IPS-15b (cell line): ENCODE data around the gene FLT3LG.
A peak's percentile ranks its signal among the peaks of the same experiment; 100 is the strongest.
"Not testable (repeated sequence)": the region's sequence is repeated elsewhere in the genome, so short reads cannot be mapped to it uniquely, and the experiment has no call there.

Experiments
- H3K27me3 ChIP-seq: one replicate; pipeline ENCODE4 v1.6.1; 2013; ENCODE audit warnings: low read length; ENCODE audit not compliant: control insufficient read depth, insufficient read depth
- H3K36me3 ChIP-seq: one replicate; pipeline ENCODE4 v1.6.1; 2013; ENCODE audit warnings: low read length; ENCODE audit not compliant: control insufficient read depth, insufficient read depth
- H3K4me1 ChIP-seq: one replicate; pipeline ENCODE4 v1.6.1; 2013; ENCODE audit warnings: mild to moderate bottlenecking, low read length; ENCODE audit not compliant: control insufficient read depth, insufficient read depth
- H3K4me3 ChIP-seq: one replicate; pipeline ENCODE4 v1.5.1; 2013; ENCODE audit warnings: low read depth, low read length
- H3K9ac ChIP-seq: one replicate; pipeline ENCODE4 v1.6.1; 2013; ENCODE audit warnings: low read depth, mild to moderate bottlenecking, low read length
- H3K9me3 ChIP-seq: one replicate; pipeline ENCODE4 v1.6.1; 2013; ENCODE audit warnings: mild to moderate bottlenecking, low read length; ENCODE audit not compliant: control insufficient read depth, insufficient read depth

The FLT3LG gene

DNA sequence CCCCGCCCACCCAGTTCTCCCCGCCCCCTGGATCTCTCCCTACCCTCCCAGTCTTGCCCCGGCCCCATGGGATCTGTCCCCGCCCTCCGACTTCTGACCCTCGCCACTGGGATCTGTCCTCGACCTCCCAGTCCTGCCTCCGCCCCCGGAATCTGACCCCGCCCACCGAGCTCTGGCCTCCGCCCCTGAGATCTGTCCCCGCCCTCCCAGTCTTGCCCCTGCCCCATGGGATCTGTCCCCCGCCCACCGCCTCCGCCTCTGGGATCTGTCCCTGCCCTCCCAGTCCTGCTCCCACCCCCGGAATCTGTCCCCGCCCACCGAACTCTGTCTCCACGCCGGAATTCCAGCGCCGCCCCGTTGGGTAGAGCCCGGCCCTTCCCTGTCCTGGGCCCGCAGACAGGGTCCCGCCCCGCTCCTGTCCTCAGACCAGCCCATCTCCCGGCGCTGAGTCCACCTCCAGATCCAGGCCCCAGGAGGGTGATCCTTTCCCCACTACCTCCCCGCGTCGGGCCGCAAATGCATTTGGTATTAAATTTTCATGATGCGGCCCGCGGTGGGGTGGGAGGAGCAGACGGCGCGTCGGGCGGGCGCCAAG, 31.1 kb upstream of the FLT3LG start:
- no peaks in the 10 kb centered on the region for H3K9me3 ChIP-seq
- peaks cover 35% of the 10 kb centered on the region for H3K27me3 ChIP-seq
- H3K4me3 ChIP-seq: peak overlapping the region; percentile 65
- no peak overlapping the region for H3K9ac ChIP-seq
- no peaks in the 10 kb centered on the region for H3K4me1 ChIP-seq
- H3K36me3 ChIP-seq: peaks cover 9% of the 10 kb centered on the region

GRCh38 chr19:49443366-49444099, 30.5 kb upstream of the FLT3LG start:
- Histone ChIP-seq H3K9ac (no peak overlapping the region), H3K27me3 (peaks cover 29% of the 10 kb centered on the region), H3K4me1 (peaks cover 3% of the 10 kb centered on the region), H3K4me3 (peak overlapping the region; percentile 65), H3K36me3 (peaks cover 9% of the 10 kb centered on the region), H3K9me3 (no peaks in the 10 kb centered on the region)

GRCh38 chr19:49444100-49444700, 29.8 kb upstream of the FLT3LG start:
- H3K36me3 ChIP-seq: peaks cover 10% of the 10 kb centered on the region
- H3K9me3 ChIP-seq, H3K9ac ChIP-seq, H3K4me3 ChIP-seq, H3K4me1 ChIP-seq: not testable (repeated sequence)
- H3K27me3 ChIP-seq: peaks cover 22% of the 10 kb centered on the region

- peaks cover 8% of the 10 kb centered on the region for H3K4me1 ChIP-seq
- H3K36me3 ChIP-seq: peaks cover 20% of the 10 kb centered on the region
- no peak overlapping the region for H3K9ac ChIP-seq
- H3K4me3 ChIP-seq: no peak overlapping the region
- H3K27me3 ChIP-seq: peaks cover 4% of the 10 kb centered on the region
- H3K9me3 ChIP-seq: no peaks in the 10 kb centered on the region
These were observed 28.0 kb upstream of the FLT3LG start for GRCh38 chr19:49445997-49446396.

GRCh38 chr19:49447485-49448431, 26.3 kb upstream of the FLT3LG start:
- H3K27me3 ChIP-seq: no peaks in the 10 kb centered on the region
- H3K4me1 ChIP-seq: peaks cover 8% of the 10 kb centered on the region
- H3K9ac ChIP-seq: no peak overlapping the region
- H3K4me3 ChIP-seq: peak overlapping the region; percentile 13
- H3K9me3 ChIP-seq: no peaks in the 10 kb centered on the region
- H3K36me3 ChIP-seq: peaks cover 20% of the 10 kb centered on the region

GRCh38 chr19:49448432-49448786, 25.6 kb upstream of the FLT3LG start:
- Histone ChIP-seq H3K4me3 (no peak overlapping the region), H3K9ac (no peak overlapping the region), H3K27me3 (no peaks in the 10 kb centered on the region), H3K4me1 (peaks cover 8% of the 10 kb centered on the region), H3K36me3 (peaks cover 20% of the 10 kb centered on the region), H3K9me3 (no peaks in the 10 kb centered on the region)

GRCh38 chr19:49450405-49450804, 23.6 kb upstream of the FLT3LG start:
- peaks cover 20% of the 10 kb centered on the region for H3K36me3 ChIP-seq
- H3K4me3 ChIP-seq: peak overlapping the region; percentile 84

GRCh38 chr19:49451430-49452181, 22.4 kb upstream of the FLT3LG start, which contains the start of gene PIH1D1:
Gene PIH1D1, minus strand, starts transcription at chr19:49451814. Its CDS starts 240 bp downstream, at chr19:49451574.
- H3K4me1 ChIP-seq: peaks cover 8% of the 10 kb centered on the region
- peaks cover 17% of the 10 kb centered on the region for H3K36me3 ChIP-seq
- H3K27me3 ChIP-seq: no peaks in the 10 kb centered on the region
- no peaks in the 10 kb centered on the region for H3K9me3 ChIP-seq
- peak within 1 kb of the TSS; percentile 96 for H3K4me3 ChIP-seq
- peak within 1 kb of the TSS; percentile 77 for H3K9ac ChIP-seq

More at GRCh38 chr19:49450405-49450804, 23.6 kb upstream of the FLT3LG start:
- no peak overlapping the region for H3K9ac ChIP-seq
- no peaks in the 10 kb centered on the region for H3K27me3 ChIP-seq
- H3K9me3 ChIP-seq: no peaks in the 10 kb centered on the region
- H3K4me1 ChIP-seq: peaks cover 8% of the 10 kb centered on the region

DNA sequence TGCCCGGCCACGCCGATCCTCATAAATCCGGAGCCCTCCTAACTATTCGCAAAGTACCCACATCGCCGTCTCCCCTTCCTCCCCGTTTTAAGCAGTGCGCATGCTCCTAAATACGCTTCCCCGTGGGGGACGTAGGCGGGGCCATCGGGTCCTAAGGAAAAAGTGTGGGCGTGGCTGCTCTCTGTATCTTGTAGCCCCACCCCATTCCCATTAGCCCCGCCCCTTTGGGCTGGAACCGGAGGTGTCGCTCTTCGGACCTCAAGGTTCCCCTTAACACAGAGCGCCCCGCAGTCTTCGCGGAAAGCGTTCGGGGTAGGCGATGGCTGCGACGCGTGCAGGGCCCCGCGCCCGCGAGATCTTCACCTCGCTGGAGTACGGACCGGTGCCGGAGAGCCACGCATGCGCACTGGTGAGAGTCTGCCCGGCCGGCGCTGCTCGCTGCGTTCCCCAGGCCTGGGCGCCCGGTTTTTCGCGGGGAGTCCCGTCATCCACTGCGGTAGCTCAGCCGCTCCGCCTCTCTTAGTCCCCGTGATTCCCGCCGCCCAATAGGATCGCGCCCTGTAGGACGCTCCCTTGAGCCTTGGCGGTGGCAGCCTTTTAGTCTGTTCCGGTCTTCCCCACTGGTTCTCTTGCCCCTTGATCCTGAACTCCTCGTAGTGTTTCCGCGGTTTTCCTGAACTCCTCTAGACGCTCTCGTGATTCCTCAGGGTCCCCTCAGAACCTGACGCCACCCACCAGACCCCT, 20.8 kb upstream of the FLT3LG start, which contains the start of gene ALDH16A1:
ALDH16A1 (plus strand) TSS at position 213 of the 744 bp plus-strand sequence; CDS start at position 320, 107 bp downstream.
- peaks cover 11% of the 10 kb centered on the region for H3K36me3 ChIP-seq
- no peaks in the 10 kb centered on the region for H3K27me3 ChIP-seq
- peaks cover 5% of the 10 kb centered on the region for H3K4me1 ChIP-seq
- no peaks in the 10 kb centered on the region for H3K9me3 ChIP-seq
- H3K4me3 ChIP-seq: peak within 1 kb of the TSS; percentile 96
- H3K9ac ChIP-seq: peak within 1 kb of the TSS; percentile 100

DNA sequence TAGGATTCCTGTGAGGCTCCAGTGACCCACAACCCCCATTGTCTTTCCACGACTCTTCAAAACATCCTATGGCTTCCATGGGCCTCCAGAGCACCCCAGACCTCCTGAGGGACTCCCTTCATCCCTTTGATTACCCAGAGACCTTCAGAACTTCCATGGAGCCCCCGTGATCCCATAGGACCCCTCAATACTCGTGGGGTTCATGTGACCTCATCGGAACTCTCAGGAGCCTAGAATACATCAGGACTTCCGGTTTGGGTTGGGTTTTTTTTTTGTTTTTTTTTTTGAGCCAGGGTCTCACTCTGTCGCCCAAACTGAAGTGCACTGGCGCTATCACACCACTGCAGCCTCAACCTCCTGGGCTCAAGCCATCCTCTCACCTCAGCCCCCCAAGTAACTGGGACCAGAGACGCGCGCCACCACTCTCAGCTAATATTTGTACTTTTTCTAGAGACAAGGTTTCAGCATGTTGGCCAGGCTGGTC, 20.2 kb upstream of the FLT3LG start:
- Histone ChIP-seq H3K27me3 (no peaks in the 10 kb centered on the region), H3K4me1 (peaks cover 5% of the 10 kb centered on the region), H3K9ac (peak overlapping the region; percentile 100), H3K36me3 (peaks cover 11% of the 10 kb centered on the region), H3K9me3 (no peaks in the 10 kb centered on the region), H3K4me3 (peak overlapping the region; percentile 96)
